Measurements from ENCODE around the gene CCDC30.

CCDC30 gene

GRCh38 chr1:42533101-42533863 lies 70.2 kb downstream of the CCDC30 start:
- Histone ChIP-seq H3K4me3 (ENCODE audit: low read depth, low read length) (no peak overlapping the region), H3K27me3 (replicated peaks) (no peaks in the 10 kb centered on the region), H3K27ac (no peak overlapping the region), H3K36me3 (replicated peaks) (no peaks in the 10 kb centered on the region)
- TF ChIP-seq, protein P1, sequence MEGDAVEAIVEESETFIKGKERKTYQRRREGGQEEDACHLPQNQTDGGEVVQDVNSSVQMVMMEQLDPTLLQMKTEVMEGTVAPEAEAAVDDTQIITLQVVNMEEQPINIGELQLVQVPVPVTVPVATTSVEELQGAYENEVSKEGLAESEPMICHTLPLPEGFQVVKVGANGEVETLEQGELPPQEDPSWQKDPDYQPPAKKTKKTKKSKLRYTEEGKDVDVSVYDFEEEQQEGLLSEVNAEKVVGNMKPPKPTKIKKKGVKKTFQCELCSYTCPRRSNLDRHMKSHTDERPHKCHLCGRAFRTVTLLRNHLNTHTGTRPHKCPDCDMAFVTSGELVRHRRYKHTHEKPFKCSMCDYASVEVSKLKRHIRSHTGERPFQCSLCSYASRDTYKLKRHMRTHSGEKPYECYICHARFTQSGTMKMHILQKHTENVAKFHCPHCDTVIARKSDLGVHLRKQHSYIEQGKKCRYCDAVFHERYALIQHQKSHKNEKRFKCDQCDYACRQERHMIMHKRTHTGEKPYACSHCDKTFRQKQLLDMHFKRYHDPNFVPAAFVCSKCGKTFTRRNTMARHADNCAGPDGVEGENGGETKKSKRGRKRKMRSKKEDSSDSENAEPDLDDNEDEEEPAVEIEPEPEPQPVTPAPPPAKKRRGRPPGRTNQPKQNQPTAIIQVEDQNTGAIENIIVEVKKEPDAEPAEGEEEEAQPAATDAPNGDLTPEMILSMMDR (IDR thresholded peaks at IDR 0.05; ENCODE audit: low read depth, low read length, missing control alignments) = no peak
- no peak for DNase-seq
- in situ Hi-C loops (cut with HindIII; ENCODE audit: low pct_ligation_motif_present, low sequenced_read_pairs) = no loop called here

- Histone ChIP-seq H3K27me3 (replicated peaks) (no peaks in the 10 kb centered on the region), H3K27ac (no peak overlapping the region), H3K4me3 (ENCODE audit: low read depth, low read length) (no peak overlapping the region), H3K36me3 (replicated peaks) (no peaks in the 10 kb centered on the region)
- TF ChIP-seq, protein P1 (IDR thresholded peaks at IDR 0.05; ENCODE audit: low read depth, low read length, missing control alignments) = no peak
- no peak for DNase-seq
- in situ Hi-C loops (cut with HindIII; ENCODE audit: low pct_ligation_motif_present, low sequenced_read_pairs) = no loop called here
Observed at GRCh38 chr1:42541104-42541503, 78.0 kb downstream of the CCDC30 start.

GRCh38 chr1:42551180-42551579 lies 88.1 kb downstream of the CCDC30 start:
- Histone ChIP-seq H3K36me3 (replicated peaks) (no peaks in the 10 kb centered on the region), H3K27ac (no peak overlapping the region), H3K4me3 (ENCODE audit: low read depth, low read length) (no peak overlapping the region), H3K27me3 (replicated peaks) (no peaks in the 10 kb centered on the region)
- in situ Hi-C loops (cut with HindIII; ENCODE audit: low pct_ligation_motif_present, low sequenced_read_pairs) = no loop called here
- DNase-seq = no peak
- TF ChIP-seq, protein P1 (IDR thresholded peaks at IDR 0.05; ENCODE audit: low read depth, low read length, missing control alignments) = no peak

DNA sequence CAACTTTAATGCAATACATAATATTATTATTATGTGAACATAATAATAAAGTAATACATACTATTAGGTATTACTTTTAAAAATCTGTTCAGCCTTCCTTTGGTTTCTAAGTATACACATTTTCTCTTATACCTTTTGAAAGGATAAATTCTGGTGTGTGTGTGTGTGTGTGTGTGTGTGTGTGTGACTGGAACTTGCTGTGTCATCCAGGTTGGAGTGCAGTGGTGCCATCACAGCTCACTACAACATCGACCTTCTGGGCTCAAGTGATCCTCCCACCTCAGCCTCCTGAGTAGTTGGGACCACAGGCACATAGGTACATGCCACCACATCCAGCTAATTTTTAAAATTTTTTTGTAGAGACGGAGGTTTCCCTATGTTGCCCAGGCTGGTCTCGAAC lies 88.5 kb downstream of the CCDC30 start:
- H3K27ac ChIP-seq = no peak overlapping the region
- in situ Hi-C loops (cut with HindIII; ENCODE audit: low pct_ligation_motif_present, low sequenced_read_pairs) = no loop called here
- TF ChIP-seq, protein P1 (IDR thresholded peaks at IDR 0.05; ENCODE audit: low read depth, low read length, missing control alignments) = no peak
- no peaks in the 10 kb centered on the region for H3K27me3 ChIP-seq (replicated peaks)
- DNase-seq = no peak
- H3K4me3 ChIP-seq (ENCODE audit: low read depth, low read length) = no peak overlapping the region
- no peaks in the 10 kb centered on the region for H3K36me3 ChIP-seq (replicated peaks)

- H3K27me3 ChIP-seq (replicated peaks) = no peaks in the 10 kb centered on the region
- in situ Hi-C loops (cut with HindIII; ENCODE audit: low pct_ligation_motif_present, low sequenced_read_pairs) = no loop called here
- H3K27ac ChIP-seq = no peak overlapping the region
- DNase-seq = no peak
- TF ChIP-seq, protein P1 (IDR thresholded peaks at IDR 0.05; ENCODE audit: low read depth, low read length, missing control alignments) = no peak
- no peak overlapping the region for H3K4me3 ChIP-seq (ENCODE audit: low read depth, low read length)
- no peaks in the 10 kb centered on the region for H3K36me3 ChIP-seq (replicated peaks)
Observed at GRCh38 chr1:42552636-42553035, 89.5 kb downstream of the CCDC30 start.

Data from brain microvascular endothelial cell (primary cell).